HG02678 (cell line): ENCODE results near the gene SPEG.

Source experiments
- ATAC-seq: cut with Tn5 transposase; IDR thresholded peaks from one replicate; pipeline ENCODE4 v1.9.1; 2021; ENCODE audit warnings: mild to moderate bottlenecking, moderate library complexity; ENCODE audit not compliant: unreplicated experiment

The SPEG gene

DNA sequence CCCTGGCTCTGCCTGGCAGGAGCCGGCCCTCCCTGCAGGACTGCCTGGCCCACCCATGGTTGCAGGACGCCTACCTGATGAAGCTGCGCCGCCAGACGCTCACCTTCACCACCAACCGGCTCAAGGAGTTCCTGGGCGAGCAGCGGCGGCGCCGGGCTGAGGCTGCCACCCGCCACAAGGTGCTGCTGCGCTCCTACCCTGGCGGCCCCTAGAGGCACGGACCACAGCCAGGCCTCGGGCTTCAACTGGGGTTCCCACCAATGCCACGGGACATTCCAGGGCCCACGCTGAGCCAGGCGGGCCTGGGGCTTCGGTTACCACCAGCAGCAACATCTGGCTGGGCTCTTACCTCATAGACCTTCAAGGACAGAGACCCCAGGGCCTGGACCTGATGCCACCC lies 57.9 kb downstream of the SPEG start:
- ATAC-seq, result no peak

DNA sequence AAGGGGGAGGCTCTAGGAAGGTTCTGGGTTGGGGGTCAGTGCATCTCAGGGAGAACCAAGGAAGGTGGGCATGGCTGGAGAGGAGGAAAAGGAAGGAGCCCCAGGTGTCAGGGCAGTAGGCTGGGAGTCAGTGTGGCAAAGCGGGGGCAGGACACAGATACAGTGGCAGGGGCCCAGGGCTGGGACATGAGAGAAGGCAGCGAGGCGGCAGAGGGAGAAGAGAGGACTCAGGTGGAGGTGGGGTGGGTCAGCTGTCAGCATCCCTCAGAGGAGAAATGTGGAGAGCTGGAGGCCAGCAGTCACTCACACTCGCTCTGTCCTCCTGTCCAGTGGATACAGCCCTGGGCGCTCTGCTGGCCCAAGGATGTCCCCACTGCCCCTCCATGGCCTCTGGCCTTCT lies 58.4 kb downstream of the SPEG start:
- ATAC-seq, result no peak

DNA sequence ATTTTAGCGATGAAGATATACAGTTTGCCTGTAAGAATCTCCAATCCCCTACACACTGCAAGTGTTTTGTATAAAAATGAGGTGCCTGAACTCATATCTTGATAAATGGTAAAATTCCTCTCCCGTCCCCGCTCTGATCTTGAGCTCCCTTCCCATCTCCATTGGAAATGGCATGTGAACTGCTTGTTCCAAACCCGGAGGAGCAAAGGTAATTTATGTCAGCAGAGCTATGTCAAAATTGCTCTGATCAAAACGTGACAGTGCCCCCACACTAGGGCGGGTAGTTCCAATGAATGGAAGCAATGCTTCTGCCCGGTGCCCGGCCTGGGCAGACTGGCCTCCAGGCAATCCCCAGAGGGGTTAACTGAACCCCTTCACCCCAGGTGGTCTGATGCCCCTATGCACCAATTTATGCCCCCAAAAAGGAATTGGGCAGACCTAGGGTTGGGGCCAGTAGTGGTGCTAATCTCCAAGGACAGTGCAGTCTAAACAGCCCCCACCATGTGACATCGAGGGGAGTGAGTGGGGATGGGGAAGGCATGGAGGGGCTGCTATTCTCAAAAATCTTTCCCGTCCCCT lies 60.4 kb downstream of the SPEG start:
- ATAC-seq, result no peak

DNA sequence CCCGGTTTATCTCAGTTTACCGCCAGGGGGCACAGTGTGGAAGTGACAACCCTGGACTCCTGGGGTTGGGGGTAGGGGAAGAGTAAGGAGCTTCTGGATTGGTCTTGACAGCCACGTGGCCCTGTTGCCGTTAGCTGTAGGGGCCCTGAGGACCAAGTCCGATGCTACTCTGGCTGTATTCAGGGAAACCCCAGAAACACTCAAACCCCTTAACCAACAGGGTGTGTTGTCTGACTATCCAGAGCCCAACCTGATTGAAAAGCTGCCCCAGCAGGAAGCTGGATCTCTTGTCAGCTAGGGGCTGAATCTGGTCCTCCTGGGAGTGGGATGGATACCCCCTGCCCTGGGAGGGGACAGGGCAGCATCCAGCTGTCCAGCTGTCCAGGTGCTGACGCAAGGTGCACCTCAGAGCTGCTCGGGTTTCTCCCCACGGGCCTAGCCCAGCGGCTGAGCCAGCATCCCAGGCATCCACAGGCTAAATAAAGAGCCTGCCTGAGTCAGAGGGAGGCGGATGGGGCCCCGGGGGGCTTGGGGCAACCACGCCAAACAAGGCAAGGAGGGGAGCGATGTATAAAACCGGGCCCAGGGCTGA lies 61.0 kb downstream of the SPEG start:
- ATAC-seq, result peak; percentile 17

DNA sequence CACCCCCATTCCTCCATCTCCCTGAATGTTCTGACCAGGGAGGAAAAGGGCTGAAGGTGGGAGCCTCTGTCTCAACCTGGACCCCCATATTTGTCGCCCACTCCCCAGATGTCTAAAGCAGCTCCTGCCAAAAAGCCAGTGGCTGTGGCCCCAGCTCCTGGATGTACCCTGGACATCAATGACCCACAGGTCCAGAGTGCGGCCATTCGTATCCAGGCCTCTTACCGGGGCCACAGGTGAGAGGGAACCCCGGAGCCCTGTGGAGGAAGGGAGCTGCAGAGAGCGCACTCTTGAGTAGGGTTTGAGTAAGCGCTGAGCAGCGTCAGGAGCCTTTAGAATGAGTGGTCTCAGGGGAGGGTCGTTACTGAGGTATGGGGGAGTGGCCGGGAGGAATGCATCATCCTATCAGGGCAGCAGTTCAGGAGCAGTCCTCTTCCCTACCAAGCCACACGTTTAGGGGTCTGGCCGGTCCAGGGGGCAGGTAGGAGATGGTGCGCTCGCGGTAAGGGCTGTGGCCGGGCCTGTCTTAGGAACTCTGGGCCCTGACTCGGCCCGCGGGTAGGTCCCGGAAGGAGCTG lies 61.7 kb downstream of the SPEG start:
- no peak for ATAC-seq

DNA sequence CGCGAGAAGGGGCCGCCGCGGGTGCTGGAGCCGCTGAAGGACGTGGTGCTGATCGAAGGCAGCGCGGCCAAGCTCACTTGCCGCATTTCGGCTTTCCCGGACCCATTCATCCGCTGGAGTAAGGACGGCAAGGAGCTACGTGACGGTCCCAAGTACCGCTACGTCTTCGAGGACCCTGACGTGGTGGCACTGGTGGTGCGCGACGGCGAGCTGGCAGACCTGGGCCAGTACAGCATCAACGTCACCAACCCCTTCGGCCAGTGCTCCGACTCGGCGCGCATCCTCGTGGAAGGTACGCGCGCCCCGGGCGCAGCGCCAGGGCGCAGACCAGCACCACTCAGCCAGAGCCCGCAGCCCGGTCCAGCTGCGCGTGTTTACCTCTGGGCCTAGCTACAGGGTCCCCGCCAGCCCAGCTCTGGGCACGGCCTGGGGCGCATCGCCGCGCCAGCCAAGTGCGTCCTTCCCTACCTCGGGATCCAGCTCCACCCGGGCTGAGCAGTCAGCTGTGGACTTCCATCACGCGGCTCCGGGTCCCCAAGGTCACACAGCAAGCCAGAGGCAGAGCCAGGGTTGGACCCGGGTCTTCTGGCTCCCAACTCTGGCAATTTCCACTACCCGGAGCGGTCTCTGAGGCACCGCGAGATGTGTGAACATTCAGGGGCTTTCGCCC lies 62.3 kb downstream of the SPEG start:
- no peak for ATAC-seq

DNA sequence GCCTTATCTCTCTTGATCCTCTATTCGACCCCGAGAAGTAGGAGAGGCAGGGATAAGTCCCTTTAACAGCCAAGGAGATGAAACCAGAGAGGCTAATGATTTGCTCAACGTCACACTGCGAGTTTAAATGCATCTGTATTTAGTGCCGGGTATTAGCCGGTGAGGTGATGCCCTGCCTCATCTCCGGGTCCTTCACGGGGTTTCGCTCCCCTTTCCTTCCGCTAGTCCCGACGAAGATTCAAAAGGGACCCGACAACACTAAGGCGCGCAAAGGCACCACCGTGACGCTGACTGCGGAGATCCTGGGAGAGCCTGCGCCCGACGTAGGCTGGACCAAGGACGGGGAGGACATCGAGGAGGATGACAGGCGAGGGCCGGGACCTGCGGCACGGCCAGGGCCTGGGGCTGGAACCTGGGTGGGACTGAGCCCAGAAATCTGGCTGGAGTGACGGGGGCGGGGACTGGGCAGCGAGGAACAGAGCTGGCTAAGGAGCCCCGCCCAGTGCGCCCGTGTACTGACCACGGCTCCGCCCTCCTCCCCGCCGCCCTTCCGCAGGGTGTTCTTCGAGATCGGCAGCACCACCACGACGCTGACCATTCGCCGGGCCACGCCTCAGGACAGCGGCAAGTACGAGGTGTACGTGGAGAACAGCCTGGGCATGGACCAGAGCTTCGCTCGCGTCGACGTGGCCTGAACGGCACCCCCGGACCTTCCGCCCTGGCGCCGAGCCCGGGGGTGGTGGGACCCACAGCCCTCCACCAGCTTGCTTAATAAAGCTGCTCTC lies 63.0 kb downstream of the SPEG start:
- ATAC-seq, result peak; percentile 21

DNA sequence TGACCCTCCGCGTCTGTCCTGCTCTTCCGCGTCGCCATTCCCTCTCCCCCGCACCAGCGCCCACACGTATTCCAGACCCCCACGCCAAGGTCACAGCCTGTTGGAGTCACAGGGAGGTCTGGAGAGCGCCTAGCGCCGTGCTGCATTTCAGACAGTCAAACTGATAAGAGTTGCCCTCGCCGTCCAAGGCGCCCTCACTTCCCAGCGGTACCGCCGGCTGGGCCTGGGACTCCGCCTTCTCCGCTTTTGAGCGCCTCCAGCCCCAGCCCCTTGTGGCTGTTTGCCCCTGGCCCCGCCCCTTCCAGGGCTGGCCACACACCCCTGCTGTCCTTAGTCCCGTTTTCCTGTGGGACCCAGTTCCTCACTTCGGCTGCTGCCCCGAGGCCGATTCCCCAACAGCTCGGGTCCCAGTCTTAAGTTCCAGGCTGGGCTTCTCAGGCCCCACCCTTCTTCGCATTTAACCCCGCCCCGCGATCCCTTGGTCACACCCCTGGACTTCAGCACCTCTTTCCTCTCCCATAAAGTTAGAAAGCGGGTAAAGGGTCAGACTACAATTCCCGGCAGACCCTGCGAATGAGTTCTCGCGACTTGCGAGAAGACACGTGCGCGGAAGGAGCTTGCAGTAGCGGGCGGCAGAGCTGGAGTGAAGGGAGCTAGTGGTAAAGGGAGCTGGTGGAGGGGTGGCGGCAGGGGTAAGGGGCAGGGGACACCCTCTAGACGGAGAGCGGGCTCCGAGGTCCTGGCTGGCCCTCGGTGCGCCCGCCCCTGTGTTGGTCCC lies 63.8 kb downstream of the SPEG start, which contains the start of gene GMPPA:
TSS of gene GMPPA (plus strand) at position 612 of the 778 bp plus-strand sequence. CDS start 1,085 bp downstream, outside the sequence.
- peak; percentile 96 for ATAC-seq

DNA sequence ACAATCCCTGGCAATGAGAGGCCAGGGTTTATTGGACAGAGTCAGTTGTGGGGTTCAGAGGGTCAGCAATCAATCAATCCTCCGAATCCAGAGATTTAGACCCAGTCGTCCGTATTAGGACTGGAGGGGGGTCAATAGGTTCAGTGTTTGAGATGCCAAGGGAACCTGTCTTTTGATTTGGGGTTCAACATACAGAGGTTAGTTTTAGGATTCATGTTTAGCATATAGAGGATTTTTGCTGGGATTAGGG lies 64.3 kb downstream of the SPEG start:
- ATAC-seq, result no peak

DNA sequence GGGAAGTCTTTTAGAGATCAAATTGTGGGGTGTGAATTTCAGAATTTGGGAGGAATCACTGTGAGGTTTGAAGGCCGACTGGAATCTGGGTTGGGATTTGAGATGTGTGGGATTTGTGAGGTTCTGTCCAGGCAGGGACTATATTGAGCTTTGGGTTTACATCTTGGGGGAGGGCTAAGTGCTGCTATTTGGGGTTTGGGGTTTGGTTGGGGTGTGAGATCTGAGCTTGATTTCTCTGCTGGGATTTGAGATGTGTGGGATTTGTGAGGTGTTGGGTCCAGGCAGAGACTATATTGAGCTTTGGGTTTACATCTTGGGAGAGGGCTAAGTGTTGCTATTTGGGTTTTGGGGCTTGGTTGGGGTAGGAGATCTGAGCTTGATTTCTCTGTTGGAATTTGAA lies 64.9 kb downstream of the SPEG start:
- no peak for ATAC-seq

DNA sequence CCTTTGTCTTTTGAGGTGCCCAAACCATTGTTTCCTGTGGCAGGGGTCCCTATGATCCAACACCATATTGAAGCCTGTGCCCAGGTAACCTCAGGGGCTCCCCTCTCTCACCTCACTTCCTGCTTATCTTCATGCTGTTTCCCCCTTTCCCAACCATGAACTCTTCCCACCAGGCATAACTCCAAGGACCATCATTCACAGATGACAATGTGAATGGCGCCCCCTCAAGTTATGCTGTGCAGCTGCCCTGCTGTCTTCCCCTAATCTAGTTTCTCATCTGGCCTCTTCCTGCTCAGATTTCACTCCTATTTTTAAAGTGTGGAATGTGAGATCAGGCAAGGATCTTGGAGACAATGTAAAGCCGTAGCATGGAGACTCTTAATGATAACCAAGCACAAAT lies 65.5 kb downstream of the SPEG start:
- no peak for ATAC-seq

DNA sequence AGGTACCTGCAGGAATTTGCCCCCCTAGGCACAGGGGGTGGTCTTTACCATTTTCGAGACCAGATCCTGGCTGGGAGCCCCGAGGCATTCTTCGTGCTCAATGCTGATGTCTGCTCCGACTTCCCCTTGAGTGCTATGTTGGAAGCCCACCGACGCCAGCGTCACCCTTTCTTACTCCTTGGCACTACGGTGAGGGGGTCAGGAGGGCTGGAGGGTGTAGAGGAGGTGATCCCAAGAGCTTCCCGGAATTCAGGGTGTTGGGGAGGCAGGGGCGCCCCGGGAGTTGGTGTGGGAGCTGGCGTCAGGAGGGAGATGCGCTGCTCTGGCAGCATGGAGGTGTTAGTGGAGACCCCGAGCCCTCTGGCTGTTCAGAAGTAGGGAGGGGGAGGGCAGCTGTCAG lies 67.2 kb downstream of the SPEG start:
- no peak for ATAC-seq

DNA sequence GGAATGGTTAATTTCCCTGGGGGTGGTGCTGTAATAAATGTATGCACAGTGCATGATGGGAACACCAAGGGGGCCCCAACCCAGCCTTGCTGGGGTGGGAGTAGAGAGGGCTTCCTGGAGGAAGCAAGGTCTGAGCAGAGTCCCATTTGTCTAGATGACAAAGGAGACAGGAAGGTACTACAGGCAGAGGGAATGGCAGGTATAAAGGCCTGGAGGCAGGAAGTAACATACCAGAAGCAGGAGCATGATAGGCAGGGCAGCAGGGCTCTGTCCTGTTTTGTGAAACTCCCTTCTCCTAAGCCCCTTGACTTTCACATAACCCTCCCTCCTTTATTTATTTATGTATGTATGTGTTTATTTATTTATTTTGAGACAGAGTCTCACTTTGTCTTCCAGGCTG lies 68.0 kb downstream of the SPEG start:
- ATAC-seq, result no peak

DNA sequence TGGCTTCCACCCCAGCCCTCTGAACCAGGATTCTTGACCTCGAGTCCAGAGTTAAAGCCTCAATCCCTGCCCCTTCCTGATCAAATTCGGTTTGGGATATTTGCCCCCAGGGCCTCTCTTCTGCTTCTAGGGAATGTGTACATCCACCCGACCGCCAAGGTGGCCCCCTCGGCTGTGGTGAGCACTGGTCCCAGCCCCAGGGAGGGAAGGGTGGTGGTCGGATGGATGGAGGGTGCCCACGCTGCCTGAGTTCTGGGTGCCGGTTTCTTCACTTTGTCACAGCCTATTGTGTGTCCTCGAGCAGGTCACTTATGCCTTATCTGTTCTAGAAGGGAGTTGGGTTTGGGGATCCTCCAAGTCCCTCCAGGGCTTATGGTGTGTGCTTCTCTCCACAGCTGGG lies 70.9 kb downstream of the SPEG start:
- no peak for ATAC-seq

DNA sequence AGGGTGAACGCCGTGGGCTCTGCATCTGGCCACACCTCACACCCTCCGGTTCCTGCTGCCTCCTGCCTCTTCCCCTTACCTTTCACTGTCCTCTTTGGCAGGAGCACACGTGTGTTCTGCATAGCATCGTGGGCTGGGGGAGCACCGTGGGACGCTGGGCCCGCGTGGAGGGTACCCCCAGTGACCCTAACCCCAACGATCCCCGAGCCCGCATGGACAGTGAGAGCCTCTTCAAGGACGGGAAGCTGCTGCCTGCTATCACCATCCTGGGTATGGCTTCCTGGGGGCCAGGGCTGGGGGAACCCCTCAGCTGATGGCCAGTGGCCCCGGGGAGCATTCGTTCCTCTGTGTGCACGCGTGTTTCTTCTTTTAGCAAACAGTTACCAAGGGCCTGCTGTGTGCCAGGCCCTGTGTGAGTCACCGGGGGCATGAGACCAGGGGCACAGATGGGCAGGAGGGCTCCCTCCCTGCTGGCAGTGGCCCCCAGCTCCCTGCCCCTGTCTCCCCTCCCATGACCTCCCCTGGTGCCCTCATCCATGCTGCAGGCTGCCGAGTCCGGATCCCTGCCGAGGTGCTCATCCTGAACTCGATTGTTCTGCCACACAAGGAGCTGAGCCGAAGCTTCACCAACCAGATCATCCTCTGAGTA lies 71.6 kb downstream of the SPEG start:
- no peak for ATAC-seq

DNA sequence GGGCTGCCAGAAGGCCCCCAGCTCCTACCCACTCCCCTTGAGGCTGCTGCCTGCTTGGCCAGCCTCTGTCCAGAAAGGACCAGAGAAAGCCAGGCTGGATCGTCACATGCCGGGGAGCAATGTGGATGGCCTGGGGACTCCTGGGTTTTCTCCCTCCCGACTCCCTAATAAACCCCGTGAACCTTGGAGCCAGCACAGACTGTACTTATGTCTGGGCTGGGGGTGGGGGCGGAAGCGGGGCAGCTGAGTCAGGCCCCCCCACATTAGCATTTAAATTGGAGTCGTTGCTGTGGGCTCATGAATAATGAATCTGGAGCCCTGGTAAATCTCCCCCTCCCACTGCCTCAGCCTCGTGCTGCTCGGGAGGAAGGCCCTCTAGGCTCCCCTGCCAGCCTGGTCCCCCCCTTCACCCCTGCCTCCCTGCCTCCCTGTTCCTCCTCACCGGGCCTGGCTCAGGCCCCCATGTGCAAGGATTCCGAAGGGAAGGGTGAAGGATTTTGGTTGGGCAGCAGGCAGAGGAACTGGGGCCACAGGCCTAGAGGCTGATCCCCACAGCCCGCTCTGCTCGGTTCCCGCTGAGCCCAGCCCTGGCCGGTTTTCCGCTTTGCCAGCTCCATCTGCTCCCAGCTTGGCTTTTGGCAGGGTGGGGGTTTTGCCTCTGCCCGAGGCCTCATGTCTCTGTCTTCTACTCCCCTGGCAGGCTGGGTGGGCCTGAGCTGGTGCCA lies 72.3 kb downstream of the SPEG start:
- no peak for ATAC-seq

DNA sequence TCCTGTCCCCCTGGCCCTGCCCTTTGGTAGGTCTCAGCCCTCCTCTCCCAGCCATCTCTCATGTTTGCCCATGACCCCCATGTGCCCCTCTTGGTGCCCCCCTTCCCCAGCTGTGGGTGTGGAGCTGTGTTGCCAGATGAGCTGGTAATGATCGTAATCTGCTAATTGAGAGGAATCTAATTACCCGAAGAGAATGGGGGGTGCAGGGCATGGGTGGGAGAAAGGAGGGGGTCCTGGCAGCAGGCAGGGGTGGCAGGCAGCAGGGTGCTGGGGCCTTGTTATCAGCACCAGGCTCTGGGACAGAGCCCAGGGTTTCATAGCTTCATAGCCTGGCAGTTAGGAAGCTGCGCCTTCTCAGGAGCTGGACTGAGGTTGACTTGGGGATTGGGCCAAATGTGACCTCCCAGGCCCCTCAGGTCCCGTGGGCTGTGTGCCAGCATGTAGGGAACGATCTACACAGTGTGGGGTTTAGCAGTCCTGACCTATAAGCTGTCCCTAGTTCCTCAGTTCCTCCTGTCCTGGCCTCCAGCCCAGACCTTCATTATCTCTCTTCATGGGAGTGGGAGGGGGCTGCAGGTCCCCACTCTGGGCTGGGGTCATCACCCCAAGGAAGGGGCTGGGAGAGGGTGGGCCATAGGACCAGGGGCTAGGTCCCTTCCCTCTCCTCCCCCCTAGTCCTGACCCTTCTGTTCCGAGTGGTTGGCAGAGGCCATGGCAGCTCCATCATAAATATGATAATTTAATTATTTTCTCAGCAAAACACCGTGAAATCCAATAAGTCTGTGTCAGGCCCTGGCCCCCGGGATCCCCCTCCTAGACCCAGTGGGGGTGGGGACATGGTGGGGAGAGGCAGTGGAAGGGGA lies 73.2 kb downstream of the SPEG start:
- no peak for ATAC-seq

DNA sequence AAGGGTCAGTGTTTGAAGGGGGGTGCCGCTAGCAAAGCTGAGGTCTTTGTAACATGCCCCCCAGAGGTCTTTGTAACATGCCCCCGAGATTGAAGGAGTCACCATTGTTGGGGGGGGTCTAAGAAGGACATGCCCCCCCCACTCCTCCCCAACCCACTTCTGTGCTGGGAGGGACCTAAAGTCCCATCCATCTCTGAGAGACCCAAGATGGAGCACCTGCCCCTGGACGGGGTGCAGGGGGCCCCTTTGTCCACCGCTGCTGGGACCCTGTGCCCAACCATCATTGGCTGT lies 73.7 kb downstream of the SPEG start:
- no peak for ATAC-seq
